ENCODE measurements around the gene ENPEP. TPM values are rescaled to one million over a fixed set of nuclear protein-coding genes. Genes with fewer than 3 reads are reported as not detected.
"Not testable (repeated sequence)": the region's sequence is repeated elsewhere in the genome, so short reads cannot be mapped to it uniquely, and the experiment has no call there.

Gene ENPEP
- total and polyA plus RNA-seq, 9 donors, result 11.3 to 42.3 (median 20.9) TPM

DNA sequence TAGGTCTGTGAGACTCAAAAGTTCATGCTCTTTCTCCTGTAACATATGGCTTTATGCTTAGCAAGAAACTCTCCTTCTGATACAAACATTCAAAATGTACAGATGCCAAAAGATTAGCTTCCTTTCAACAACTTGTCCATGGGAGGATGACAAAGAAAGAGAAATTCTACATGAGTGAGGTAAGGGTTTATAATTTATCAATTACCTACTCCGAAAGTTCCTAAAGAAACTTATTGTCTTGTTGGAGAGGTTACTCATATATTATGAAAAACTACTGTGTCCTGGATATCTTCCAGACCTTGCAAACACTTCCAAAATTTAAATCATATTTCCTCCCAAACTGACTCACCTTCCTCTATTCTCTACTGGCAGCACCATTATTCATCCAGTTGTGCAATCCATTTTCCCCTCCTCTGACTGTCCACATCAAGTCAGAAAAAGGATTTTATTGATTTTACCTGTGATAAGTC is 65.1 kb downstream of the ENPEP start:
- Histone ChIP-seq H3K4me1 (ENCODE audit: control insufficient read depth, insufficient read depth, low read length) (no peaks in the 10 kb centered on the region), H3K27ac (ENCODE audit: low read length) (no peak overlapping the region), H3K4me3 (ENCODE audit: low read length) (no peak overlapping the region), H3K27me3 (ENCODE audit: control insufficient read depth, insufficient read depth, low read length) (no peaks in the 10 kb centered on the region), H3K36me3 (ENCODE audit: control insufficient read depth, insufficient read depth, low read length) (no peaks in the 10 kb centered on the region), H3K9me3 (replicated peaks; ENCODE audit: control insufficient read depth, low read depth, low read length) (no peaks in the 10 kb centered on the region)
- WGBS (ENCODE audit: insufficient coverage), result no CpG with 5 or more reads among the region's 1 CpG
- DNase-seq, result peak; percentile 5

DNA sequence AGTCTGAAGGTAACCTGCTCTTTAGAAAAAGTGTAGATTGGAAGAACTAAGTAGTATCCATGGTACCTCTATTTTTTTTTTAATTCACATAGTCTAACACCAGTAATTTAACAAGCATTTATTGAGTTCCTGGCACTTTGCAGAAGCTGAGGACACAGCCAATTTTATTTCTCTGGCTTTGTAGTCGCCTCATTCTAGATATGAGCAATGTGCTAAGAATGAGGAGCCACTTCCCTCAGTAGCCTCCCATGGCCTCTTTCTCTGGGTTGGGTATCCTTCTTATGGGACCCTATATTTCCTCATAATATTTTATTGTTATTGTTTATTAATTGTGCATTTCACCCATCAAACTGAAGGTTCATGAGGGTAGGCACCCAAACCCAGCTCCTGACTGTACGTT is 67.6 kb downstream of the ENPEP start:
- DNase-seq, result no peak
- no peak overlapping the region for H3K4me3 ChIP-seq (ENCODE audit: low read length)
- no peaks in the 10 kb centered on the region for H3K36me3 ChIP-seq (ENCODE audit: control insufficient read depth, insufficient read depth, low read length)
- no peaks in the 10 kb centered on the region for H3K4me1 ChIP-seq (ENCODE audit: control insufficient read depth, insufficient read depth, low read length)
- no peaks in the 10 kb centered on the region for H3K9me3 ChIP-seq (replicated peaks; ENCODE audit: control insufficient read depth, low read depth, low read length)
- H3K27ac ChIP-seq (ENCODE audit: low read length), result no peak overlapping the region
- H3K27me3 ChIP-seq (ENCODE audit: control insufficient read depth, insufficient read depth, low read length), result no peaks in the 10 kb centered on the region
- no CpG with 5 or more reads among the region's 2 CpGs for WGBS (ENCODE audit: insufficient coverage)

DNA sequence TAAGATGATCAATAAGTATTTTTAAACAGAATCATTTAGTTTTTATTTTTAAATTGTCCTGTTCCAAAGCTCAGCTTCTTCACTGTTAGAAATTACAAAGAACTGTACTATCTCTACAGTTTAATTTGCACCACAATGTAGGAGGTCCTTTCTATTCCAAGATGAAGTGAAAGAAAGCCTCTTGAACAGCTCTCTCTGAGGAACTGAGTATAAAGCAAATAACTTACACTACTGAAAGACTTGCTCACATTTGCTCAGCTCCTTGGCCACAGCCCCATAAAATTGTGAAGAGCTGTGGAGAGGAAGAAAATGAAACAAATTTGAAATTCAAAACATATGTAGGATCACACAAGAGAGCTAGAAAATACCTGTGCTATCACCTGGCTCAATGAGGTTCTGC is 68.6 kb downstream of the ENPEP start:
- Histone ChIP-seq H3K36me3 (ENCODE audit: control insufficient read depth, insufficient read depth, low read length) (no peaks in the 10 kb centered on the region), H3K4me3 (ENCODE audit: low read length) (no peak overlapping the region), H3K27me3 (ENCODE audit: control insufficient read depth, insufficient read depth, low read length) (no peaks in the 10 kb centered on the region), H3K4me1 (ENCODE audit: control insufficient read depth, insufficient read depth, low read length) (no peaks in the 10 kb centered on the region), H3K27ac (ENCODE audit: low read length) (no peak overlapping the region), H3K9me3 (replicated peaks; ENCODE audit: control insufficient read depth, low read depth, low read length) (no peaks in the 10 kb centered on the region)
- DNase-seq, result no peak

DNA sequence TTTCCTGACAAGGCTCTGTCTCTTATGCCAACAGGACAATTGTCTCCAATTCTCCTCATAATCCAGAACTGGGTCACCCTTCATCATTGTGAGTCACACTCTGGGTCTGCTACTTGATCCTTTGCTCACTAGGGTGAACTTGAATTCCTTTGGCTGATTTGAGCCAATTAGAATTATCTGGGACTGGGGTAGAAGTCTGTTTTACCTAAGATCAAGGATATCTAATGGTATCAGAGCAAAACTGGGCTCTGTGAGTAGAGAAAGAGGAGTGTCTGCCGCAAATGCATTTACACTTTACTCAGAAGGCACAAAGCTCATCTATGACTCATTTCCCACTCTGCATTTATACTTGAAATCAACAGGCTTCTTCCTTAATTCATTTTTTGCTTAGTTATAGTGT is 74.3 kb downstream of the ENPEP start:
- Histone ChIP-seq H3K27me3 (ENCODE audit: control insufficient read depth, insufficient read depth, low read length) (no peaks in the 10 kb centered on the region), H3K9me3 (replicated peaks; ENCODE audit: control insufficient read depth, low read depth, low read length) (no peaks in the 10 kb centered on the region), H3K4me1 (ENCODE audit: control insufficient read depth, insufficient read depth, low read length) (no peaks in the 10 kb centered on the region), H3K27ac (ENCODE audit: low read length) (no peak overlapping the region), H3K36me3 (ENCODE audit: control insufficient read depth, insufficient read depth, low read length) (no peaks in the 10 kb centered on the region), H3K4me3 (ENCODE audit: low read length) (no peak overlapping the region)
- DNase-seq, result no peak
- WGBS (ENCODE audit: insufficient coverage), result no CpG with 5 or more reads among the region's 1 CpG

DNA sequence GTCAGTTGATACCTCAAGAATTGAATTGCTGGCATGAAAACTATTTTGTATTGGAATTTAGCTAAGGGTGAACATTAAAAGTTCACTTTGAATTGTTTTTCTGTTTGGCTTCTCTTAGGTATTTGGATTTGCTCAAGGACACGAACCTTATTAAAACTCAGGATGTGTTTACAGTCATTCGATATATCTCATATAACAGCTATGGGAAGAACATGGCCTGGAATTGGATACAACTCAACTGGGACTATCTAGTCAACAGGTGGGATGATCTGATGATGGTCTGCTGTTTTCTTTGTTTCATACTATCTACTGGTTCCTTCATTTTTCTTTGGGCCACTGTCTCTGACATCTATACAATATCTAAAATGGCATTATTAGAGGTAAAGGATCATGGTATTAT is 77.2 kb downstream of the ENPEP start:
- H3K4me3 ChIP-seq (ENCODE audit: low read length), result no peak overlapping the region
- WGBS (ENCODE audit: insufficient coverage), result no CpG with 5 or more reads among the region's 2 CpGs
- no peaks in the 10 kb centered on the region for H3K36me3 ChIP-seq (ENCODE audit: control insufficient read depth, insufficient read depth, low read length)
- H3K9me3 ChIP-seq (replicated peaks; ENCODE audit: control insufficient read depth, low read depth, low read length), result no peaks in the 10 kb centered on the region
- H3K27ac ChIP-seq (ENCODE audit: low read length), result no peak overlapping the region
- no peaks in the 10 kb centered on the region for H3K27me3 ChIP-seq (ENCODE audit: control insufficient read depth, insufficient read depth, low read length)
- no peaks in the 10 kb centered on the region for H3K4me1 ChIP-seq (ENCODE audit: control insufficient read depth, insufficient read depth, low read length)
- peak; percentile 2 for DNase-seq

DNA sequence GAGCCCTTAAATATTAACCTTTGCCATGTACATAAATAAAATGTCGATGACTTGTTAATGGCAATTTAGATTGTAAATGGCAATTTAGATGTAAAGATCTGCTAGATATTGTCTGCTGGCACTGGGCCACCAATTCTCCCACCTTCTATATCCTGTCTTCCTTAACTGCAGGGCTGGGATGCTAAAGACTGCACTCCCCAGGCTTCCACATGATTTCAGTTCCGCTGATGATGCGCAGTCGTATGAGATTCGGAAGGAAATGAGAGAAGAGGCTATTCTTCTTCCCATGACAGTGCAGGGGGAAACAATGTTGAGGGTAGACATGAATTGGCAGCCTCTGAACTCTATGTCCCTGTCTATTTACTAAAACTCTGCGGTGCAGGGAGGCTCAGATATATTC is 91.3 kb downstream of the ENPEP start:
- no peak for DNase-seq
- Histone ChIP-seq H3K9me3 (replicated peaks; ENCODE audit: control insufficient read depth, low read depth, low read length) (no peaks in the 10 kb centered on the region), H3K4me3 (ENCODE audit: low read length) (no peak overlapping the region), H3K27me3 (ENCODE audit: control insufficient read depth, insufficient read depth, low read length) (no peaks in the 10 kb centered on the region), H3K4me1 (ENCODE audit: control insufficient read depth, insufficient read depth, low read length) (no peaks in the 10 kb centered on the region), H3K36me3 (ENCODE audit: control insufficient read depth, insufficient read depth, low read length) (no peaks in the 10 kb centered on the region), H3K27ac (ENCODE audit: low read length) (no peak overlapping the region)
- WGBS (ENCODE audit: insufficient coverage), result 87% methylated on average over 4 of the region's 6 CpGs

DNA sequence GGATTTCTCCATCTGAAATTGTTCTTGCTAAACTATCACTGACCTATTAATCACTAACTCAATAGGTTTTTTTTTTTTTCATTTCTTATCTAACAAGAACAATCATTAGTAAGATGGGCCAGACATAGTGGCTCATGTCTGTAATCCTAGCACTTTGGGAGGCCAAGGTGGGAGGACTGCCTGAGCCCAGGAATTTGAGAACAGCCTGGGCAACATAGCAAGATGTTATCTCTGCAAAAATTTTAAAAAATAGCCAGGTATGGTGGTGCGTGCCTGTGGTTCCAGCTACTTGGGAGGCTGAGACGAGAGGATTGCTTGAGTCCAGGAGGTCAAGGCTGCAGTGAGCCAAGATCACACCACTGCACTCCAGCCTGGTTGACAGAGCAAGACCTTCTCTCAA is 100.7 kb downstream of the ENPEP start:
- H3K4me1 ChIP-seq (ENCODE audit: control insufficient read depth, insufficient read depth, low read length); H3K9me3 ChIP-seq (replicated peaks; ENCODE audit: control insufficient read depth, low read depth, low read length); DNase-seq; H3K27me3 ChIP-seq (ENCODE audit: control insufficient read depth, insufficient read depth, low read length); H3K27ac ChIP-seq (ENCODE audit: low read length); H3K4me3 ChIP-seq (ENCODE audit: low read length); H3K36me3 ChIP-seq (ENCODE audit: control insufficient read depth, insufficient read depth, low read length): not testable (repeated sequence)
- 100% methylated on average over 2 of the region's 2 CpGs for WGBS (ENCODE audit: insufficient coverage)

DNA sequence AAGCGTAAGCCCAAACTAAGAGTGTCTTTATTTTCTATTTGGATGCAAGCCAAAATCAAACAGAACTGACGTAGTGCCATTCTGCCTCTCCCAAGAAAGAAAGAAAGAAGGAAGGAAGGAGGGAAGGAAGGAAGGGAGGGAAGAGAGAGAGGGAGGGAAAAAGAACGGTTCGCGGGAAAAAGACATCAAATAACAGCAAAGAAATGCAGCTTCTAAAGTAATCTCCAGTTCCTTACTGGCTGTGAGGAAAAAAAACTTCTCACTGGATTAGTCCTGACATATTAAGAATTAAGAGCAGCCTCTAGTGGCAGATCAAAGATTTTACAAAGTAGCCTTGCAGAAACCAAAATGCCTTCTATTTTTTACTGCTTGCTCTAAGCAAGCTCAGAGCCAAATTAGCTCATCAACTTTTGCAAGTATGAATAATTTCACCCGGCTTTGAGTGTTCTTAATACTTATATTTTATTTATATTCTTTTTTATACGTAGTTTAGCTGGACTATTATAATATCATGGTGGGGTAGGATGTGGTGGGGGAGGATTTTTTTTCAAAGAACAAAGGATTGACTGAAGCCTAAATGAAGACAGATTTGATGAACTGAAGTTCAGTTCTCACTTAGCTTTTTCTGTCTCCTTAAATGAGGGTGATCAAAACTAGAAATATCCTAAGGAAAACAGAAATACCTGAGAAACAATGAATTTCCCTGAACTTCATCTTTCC is 110.3 kb downstream of the ENPEP start:
- no peak overlapping the region for H3K27ac ChIP-seq (ENCODE audit: low read length)
- H3K4me1 ChIP-seq (ENCODE audit: control insufficient read depth, insufficient read depth, low read length), result peaks cover 2% of the 10 kb centered on the region
- H3K9me3 ChIP-seq (replicated peaks; ENCODE audit: control insufficient read depth, low read depth, low read length), result no peaks in the 10 kb centered on the region
- no peaks in the 10 kb centered on the region for H3K27me3 ChIP-seq (ENCODE audit: control insufficient read depth, insufficient read depth, low read length)
- H3K36me3 ChIP-seq (ENCODE audit: control insufficient read depth, insufficient read depth, low read length), result no peaks in the 10 kb centered on the region
- no peak overlapping the region for H3K4me3 ChIP-seq (ENCODE audit: low read length)
- 20% methylated on average over 1 of the region's 7 CpGs for WGBS (ENCODE audit: insufficient coverage)
- peak; percentile 52 for DNase-seq

DNA sequence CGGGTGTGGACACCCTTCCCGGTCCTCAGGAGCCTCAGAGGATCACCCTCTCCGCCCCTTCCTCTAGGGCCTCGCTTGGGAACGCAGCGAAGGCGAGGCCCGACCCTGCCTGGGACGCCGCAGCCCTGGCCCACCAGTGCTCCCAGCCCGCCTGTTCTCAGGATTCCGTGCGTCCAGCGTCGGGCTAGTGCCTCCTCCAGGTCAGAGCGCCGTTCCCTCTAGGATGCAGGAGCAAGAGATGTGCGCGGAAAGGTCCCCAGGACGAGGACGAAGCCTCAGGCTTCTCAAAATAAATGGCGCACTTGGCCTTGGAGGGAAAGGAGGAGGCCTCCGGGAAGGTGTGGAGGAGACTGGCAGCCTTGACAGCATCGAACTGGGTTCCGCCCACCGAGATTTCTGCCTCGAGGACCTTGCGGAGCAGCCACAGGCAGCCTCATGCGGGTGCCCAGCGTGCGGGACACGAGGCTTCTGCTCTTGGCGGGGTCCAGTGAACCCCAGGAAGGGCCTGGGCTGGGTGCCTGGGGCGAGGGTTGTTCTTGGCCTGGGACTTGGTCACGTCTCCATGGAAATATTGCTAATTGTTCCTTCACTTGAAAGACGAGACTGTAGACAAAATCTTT is 111.8 kb downstream of the ENPEP start:
- H3K4me3 ChIP-seq (ENCODE audit: low read length), result no peak overlapping the region
- WGBS (ENCODE audit: insufficient coverage), result 94% methylated on average over 34 of the region's 36 CpGs
- no peaks in the 10 kb centered on the region for H3K9me3 ChIP-seq (replicated peaks; ENCODE audit: control insufficient read depth, low read depth, low read length)
- H3K27me3 ChIP-seq (ENCODE audit: control insufficient read depth, insufficient read depth, low read length), result no peaks in the 10 kb centered on the region
- H3K36me3 ChIP-seq (ENCODE audit: control insufficient read depth, insufficient read depth, low read length), result no peaks in the 10 kb centered on the region
- no peak overlapping the region for H3K27ac ChIP-seq (ENCODE audit: low read length)
- peaks cover 2% of the 10 kb centered on the region for H3K4me1 ChIP-seq (ENCODE audit: control insufficient read depth, insufficient read depth, low read length)
- no peak for DNase-seq

DNA sequence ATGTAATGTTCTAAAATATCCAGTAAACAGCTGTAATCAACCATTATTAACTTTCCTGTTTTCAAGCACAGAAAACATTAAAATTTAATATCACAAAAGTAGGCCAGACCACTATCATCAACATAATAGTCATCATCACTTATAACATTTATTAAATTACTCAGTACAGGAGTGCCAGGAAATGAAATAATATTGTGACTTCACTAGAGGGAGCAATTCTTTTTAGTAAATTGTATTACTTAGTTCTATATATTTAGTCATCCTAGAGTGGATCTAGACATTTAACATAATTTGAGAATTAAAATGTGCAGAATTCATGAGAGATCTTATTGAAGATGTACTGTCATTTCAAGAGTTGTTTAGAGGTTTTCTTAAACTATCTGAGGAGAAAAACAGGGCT is 113.3 kb downstream of the ENPEP start:
- DNase-seq, result no peak
- H3K27ac ChIP-seq (ENCODE audit: low read length), result no peak overlapping the region
- H3K4me3 ChIP-seq (ENCODE audit: low read length), result no peak overlapping the region
- peaks cover 2% of the 10 kb centered on the region for H3K4me1 ChIP-seq (ENCODE audit: control insufficient read depth, insufficient read depth, low read length)
- H3K9me3 ChIP-seq (replicated peaks; ENCODE audit: control insufficient read depth, low read depth, low read length), result no peaks in the 10 kb centered on the region
- H3K36me3 ChIP-seq (ENCODE audit: control insufficient read depth, insufficient read depth, low read length), result no peaks in the 10 kb centered on the region
- H3K27me3 ChIP-seq (ENCODE audit: control insufficient read depth, insufficient read depth, low read length), result no peaks in the 10 kb centered on the region

DNA sequence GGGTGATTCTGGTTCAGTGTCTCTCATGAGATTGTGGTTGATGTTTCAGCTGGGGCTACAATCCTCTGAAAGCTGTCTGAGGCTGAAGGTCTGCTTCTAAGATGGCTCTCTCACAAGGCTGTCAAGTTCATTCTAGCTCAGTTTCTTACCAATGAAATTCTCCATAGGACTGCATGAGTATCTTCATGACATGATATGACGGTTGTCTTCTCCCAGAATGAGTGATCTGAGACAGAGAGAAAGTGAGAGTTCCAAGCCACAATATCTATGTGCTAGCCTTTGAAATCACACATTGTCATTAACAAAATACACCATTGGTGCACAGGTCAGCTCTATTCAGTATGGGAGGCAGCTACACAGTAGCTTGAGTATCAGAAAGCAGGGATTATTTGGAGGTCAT is 119.6 kb downstream of the ENPEP start:
- no peaks in the 10 kb centered on the region for H3K36me3 ChIP-seq (ENCODE audit: control insufficient read depth, insufficient read depth, low read length)
- WGBS (ENCODE audit: insufficient coverage), result no CpG with 5 or more reads among the region's 1 CpG
- no peak for DNase-seq

More for the DNA sequence above, 119.6 kb downstream of the ENPEP start:
- Histone ChIP-seq H3K4me3 (ENCODE audit: low read length) (no peak overlapping the region), H3K27me3 (ENCODE audit: control insufficient read depth, insufficient read depth, low read length) (no peaks in the 10 kb centered on the region), H3K9me3 (replicated peaks; ENCODE audit: control insufficient read depth, low read depth, low read length) (peaks cover 6% of the 10 kb centered on the region), H3K27ac (ENCODE audit: low read length) (no peak overlapping the region), H3K4me1 (ENCODE audit: control insufficient read depth, insufficient read depth, low read length) (no peaks in the 10 kb centered on the region)
